ENCODE results near the gene MYCT1.
"Not testable (repeated sequence)": the region's sequence is repeated elsewhere in the genome, so short reads cannot be mapped to it uniquely, and the experiment has no call there.

Gene MYCT1, protein sequence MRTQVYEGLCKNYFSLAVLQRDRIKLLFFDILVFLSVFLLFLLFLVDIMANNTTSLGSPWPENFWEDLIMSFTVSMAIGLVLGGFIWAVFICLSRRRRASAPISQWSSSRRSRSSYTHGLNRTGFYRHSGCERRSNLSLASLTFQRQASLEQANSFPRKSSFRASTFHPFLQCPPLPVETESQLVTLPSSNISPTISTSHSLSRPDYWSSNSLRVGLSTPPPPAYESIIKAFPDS

DNA sequence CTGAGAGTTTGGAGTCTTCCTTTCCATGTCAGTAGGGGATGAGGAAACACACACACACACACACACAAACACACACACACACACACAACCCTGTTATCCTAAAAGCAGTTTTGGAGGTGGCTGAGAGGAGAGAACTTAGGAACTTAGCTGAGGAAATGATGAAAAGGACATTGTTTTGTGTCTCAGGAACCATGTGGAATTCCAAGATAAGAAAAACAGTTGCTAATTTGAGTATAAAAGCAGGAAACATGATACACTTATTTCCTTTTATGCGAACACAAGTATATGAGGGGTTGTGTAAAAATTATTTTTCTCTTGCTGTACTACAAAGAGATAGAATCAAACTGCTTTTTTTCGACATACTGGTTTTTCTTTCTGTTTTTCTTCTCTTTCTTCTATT, at the start of gene MYCT1:
Gene MYCT1 (plus strand): TSS at position 264 of the 400 bp plus-strand sequence. CDS start 6 bp downstream, at position 270.
- DNase-seq: no peak

DNA sequence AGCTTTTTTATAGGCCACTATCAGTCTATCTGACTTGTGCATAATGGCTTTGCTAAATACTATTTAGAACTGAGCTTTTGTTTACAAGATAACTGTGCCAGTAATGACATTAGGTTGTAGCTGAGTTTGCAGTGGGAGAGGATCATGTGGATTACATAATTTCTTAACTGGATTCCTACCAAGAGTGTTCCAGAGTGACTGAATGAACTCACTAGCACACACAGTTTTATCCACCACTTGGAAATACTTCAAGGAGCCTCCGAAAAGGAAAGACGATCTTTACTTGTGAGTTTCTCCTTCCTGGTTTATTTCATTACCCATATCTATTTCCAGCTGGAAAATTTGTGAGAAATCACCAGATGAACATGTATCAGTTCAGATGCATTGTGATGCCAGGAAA, 49.6 kb upstream of the MYCT1 start:
- no peak for DNase-seq

DNA sequence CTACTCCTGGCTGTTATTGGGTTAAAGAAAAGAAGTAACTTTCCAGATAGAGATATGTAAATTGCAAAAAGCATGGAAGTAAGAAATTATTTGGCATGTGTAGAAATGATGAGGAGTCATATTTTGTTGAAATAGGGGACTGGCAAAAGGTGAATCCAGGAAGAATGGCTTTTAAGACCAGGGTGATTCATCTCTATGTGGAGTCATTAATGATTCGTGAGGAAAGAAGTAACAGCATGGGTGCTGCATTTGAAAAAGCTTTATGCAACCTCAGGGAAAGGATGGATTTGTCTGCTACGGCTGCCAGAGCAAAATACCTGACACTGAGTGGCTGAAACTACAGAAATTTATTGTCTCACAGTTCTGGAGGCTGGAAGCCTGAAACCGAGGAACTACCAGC, 45.7 kb upstream of the MYCT1 start:
- DNase-seq: no peak

DNA sequence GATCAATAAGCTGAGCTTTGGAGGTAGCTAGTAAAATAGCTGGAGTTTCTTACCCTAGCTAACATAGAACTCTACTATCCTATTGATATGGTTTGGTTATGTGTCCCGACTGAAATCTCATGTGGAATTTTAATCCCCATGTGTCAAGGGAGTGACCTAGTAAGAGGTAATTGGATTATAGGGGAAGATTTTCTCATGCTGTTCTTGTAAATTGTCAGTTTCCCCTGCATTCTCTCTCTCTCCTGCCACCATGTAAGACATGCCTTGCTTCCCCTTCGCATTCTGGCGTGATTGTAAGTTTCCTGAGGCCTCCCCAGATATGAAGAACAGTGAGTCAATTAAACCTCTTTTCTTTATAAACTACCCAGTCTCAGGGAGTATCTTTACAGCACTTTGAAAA, 35.9 kb upstream of the MYCT1 start:
- DNase-seq: no peak

DNA sequence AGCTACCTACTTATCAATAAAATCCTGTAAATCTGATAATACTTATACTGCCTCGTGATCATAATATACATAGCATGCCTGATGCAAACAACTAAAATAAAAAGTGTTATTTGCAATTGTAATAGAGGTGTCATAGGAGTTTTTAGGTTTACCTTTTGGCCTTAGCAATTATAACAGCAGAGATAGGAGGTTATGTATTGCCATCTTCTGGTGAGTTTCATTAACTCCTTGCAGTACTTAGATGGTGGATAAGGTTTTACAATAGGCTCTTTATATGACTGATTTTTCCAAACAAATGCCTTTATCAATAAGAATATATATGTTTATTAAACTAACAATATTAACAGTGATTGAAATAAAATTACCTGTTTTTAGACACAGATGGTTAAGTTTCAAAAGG, 27.8 kb upstream of the MYCT1 start:
- no peak for DNase-seq

DNA sequence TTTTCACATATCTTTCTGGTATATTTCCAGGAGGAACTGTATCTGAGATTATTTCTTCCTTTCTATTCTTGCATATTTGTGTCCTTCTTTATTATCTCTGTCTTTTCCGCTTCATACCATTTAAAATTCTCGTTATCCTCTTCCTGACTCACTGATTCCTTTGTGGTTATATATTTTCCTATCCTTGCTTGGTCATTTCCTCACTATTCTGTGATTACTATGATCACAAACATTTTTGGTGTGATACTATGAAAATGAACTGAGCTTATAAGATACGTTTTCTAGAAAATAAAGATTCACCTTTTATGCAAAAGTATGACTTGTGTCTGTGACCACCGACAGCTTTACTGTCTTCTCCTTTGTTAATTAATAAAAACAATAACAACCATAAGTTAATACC, 26.5 kb upstream of the MYCT1 start:
- no peak for DNase-seq

DNA sequence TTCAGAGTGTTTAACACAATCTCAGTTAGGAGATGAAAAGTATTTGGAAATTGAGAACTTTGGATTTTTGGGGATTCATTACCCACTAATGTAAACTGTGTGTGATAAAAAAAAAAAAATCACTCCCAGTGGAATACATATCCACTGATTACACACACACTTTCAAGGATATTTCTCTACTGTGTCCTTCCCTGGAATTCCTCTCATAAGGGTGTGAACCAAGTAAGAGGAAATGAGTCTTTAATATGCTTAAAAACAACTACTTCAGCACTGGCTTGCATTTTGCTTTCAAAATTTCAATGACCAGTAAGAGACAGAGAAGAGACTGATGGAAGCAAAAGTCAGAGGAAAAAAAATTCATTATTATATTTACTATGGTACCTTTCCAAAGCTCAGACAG, 24.5 kb upstream of the MYCT1 start:
- DNase-seq: no peak

DNA sequence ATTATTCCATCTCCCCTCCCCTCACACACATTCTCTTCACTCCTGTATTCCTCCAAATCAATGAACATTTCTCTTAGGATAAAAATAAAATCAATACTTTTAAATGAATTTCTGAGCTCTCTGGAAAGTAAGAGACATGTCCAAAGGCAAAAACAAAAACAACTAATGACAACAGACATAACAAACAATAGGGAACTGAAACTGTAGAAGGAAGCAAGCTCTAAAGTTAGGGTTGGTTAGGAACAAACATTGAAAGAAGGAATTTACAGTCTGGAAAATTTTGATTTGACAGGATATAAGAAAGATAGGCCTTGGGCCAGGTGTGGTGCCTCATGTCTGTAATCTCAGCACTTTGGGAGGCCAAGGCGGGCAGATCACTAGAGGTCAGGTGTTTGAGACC, 17.5 kb upstream of the MYCT1 start:
- DNase-seq: no peak

DNA sequence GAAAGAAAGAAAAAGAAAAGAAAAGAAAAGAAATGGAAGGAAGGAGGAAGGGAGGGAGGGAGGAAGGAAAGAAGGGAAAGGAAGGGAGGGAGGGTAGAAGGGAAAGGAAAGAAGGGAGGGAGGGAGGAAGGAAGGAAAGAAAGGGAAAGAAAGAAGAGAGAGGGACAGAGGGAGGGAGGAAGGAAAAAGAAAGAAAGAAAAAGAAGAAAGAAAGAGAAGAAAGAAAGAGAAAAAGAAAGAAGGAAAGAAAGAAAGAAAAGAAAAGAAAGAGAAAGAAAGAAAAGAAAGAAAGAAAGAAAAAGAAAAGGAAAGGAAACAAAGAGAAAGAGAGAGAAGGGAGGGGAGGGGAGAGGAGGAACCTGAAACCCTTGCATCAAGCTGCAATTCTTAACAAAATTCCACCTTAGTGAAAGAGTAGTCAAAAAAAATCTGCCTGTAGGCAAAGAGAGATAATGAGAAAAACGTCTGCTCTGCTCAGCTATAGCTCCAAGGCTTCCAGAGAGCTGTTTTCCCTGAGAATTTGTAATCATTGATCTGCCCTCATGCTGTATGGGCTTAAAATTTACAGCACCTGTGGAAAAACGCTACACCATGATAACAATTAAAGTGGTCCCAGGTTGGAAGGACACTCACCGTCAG, 16.7 kb upstream of the MYCT1 start:
- DNase-seq: no peak

DNA sequence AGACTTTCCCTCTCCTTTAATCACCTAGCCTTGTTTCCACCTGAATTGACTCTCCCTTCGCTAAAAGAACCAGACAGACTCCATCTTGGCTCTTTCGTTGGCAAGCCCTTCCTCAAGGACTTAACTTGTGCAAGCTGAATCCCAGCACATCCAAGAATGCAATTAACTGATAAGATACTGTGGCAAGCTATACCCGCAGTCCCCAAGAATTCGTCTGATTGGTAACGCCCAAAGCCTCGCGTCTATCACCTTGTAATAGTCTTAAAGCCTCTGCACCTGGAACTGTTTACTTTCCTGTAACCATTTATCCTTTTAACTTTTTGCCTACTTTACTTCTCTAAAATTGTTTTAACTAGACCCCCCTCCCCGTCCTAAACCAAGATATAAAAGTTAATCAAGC, 15.6 kb upstream of the MYCT1 start:
- no peak for DNase-seq

DNA sequence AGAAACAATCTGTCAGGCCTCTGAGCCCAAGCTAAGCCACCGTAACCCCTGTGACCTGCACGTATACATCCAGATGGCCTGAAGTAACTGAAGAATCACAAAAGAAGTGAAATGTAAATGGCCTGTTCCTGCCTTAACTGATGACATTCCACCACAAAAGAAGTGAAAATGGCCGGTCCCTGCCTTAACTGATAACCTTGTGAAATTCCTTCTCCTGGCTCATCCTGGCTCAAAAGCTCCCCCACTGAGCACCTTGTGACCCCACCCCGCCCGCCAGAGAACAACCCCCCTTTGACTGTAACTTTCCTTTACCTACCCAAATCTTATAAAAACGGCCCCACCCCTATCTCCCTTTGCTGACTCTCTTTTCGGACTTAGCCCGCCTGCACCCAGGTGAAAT, 14.8 kb upstream of the MYCT1 start:
- not testable (repeated sequence) for DNase-seq

DNA sequence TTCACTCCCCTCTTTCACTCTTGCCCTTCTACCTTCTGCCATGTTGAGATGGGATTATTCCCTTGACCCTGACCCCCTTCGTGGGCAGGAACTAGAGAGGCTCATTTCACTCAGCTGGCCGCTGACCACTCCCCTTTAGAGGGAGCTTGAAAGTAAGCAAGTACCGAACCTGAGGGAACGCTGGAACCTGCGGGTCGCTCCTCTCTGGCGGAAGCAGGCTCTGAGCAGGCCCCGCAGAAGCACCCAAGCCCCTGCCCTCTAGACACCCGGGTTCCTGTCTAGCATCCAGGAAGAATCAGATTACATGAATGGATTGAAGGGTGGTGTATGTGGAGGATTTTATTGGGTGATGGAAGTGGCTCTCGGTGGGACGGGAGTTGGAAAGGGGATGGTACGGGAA, 11.9 kb upstream of the MYCT1 start:
- no peak for DNase-seq

DNA sequence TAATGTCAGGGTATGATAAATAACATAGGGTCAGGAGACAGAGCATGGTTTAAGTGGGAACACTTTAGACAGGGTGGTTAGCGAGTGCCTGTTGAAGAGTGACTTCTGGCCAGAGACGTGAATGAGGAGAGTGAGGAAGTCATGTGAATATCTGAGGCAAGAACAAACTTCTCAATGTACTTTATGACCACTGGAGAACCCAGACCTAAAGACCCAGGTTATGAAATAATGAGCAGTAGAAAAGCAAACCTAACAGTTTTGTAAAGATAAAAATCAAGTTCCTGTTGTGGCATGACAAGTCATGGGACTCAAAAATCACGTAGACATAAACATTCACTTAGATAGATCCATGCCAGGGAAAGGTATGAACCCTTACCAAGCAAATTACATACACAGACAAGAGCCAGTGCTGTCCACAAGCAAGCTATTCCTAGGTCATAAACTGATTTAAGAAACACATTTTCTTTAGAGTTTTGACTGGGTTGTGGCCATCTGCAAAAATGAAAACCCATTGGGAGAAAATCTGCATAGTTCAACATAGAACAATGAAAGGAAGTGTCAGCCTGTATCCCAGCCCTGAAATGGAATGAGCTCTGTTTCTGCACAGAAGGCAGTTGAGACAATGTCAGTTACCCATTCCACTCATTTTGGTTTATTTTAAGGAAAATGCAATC, 2.2 kb upstream of the MYCT1 start:
- DNase-seq: no peak

DNA sequence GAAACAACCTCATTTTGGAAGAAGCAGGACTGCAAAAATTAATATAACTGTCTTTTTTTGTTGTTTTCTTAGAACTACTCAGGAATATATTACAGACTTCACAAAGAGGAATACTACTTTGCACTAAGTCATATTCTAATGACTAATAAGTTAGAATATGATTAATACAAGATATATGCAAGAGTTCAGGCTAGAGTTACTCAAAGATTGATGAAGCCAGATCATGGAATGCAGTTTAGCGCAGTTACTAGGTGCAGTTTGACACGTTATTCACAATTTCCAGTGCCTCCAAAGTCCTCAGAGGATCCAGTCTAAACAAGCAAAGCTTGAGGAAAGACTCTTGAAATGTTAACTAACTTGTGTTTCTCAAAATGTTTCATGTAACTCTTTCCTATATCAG, 1.2 kb upstream of the MYCT1 start:
- DNase-seq: no peak

DNA sequence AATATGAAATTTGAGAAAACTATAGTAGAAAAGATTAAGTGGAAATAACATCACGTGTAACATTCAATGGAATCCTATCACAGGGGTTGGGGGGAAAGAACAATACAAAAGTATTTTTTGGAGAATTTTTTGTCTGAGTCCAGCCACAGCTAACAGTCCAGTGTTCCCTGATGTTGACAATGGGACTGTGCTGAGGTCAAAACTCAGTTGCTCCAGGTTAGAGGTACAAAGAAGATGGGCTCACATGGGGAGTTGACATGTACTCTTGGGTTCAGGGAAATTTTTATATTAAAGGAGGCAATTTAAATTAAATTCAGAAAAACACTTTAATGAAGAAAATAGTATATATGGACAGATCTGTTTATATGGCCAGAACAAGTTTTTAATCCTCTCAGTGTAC, 995 bp downstream of the MYCT1 start:
- DNase-seq: no peak

DNA sequence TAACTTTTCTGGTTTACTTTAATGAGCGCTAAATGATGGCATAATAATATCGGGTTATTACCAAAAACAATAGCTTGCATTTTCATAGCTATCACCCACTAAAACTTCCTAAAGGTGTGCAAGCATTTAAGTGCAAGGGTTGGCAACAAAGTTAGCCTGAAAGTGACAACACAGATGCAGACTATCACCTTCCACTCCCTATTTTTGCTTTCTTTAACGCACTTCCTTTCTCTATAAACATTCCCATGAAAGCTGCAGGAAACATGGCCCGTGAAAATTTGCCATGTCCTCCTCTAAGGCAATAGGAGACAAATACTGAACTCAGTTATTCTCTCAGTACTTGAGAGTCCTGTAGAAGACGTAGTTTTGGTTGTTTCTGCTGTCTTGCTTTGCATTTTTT, 2.7 kb downstream of the MYCT1 start:
- DNase-seq: no peak

DNA sequence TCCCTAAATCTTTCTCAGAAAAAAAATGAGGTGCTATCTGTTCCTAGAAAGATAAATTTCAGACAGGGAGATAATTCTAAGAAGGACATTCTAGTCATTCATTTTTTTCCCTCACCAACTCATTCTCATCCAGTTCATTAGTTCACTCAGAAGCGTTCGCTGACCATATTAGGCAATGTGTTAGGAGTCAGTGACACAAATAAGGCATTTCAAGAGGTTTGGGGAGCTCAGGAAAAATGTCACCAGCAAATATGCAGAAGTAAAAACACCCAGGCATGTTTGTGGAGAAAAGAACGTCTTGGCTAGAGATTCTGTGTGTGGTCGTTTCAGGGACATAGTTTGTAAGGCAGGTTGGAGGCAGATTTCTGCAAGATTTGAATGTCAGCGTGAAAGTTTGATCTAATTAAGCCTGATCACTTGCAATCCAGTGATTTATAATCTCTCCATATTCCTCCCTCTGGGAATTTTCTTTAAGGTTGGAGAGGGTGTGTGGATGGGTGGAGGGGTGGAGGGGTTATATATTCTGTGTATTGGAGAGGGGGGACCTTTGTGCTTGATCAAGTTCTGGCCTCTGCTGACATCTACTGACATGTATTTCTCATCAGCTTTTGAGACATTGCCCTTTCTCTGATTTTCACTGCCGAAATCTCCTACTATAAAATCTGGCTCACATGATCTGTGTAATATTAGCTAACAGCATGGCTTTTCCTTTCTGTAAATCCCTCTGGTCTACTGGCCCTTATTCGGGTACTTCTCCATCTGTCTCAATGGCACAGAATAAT, 3.6 kb downstream of the MYCT1 start:
- DNase-seq: no peak

DNA sequence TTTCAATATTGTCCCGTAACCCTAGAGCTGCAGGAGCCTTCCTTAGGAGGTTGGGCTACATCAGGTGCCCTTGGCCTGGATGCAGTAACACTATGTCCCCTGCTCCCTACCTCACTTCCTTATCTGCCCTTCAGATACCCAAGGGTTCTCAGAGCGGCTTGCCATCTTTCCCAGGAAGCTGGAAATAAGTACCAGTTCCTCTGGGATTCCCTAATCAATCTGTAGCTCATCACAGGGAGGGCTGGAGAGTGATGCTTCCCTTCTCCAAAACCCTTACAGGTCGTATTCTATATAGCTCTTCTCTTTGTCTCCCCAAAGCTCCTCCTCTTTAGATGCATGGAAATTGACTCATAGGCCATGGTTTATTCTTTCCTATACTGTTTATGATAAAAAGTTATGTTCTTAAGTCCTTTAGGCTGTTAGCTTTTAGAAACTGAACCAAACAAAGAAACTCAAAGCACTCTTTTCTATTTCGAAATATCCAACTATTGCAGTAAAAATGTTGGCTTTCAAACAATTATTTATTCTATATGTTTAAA, 4.2 kb downstream of the MYCT1 start:
- no peak for DNase-seq

DNA sequence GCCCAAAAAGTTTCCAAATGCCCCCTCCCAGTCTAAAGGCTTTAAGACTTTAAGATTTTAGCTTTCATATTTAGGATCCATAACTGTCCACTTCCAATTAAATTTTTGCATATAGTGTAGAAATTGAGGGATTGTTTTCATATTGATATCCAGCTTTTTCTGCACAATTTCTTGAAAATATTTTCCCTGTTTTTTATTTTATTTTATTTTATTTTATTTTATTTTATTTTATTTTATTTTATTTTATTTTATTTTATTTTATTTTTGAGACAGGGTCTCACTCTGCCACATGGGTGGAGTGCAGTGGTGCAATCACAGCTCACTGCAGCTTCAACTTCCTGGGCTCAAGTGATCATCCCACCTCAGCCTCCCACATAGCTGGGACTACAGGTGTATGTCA, 6.1 kb downstream of the MYCT1 start:
- not testable (repeated sequence) for DNase-seq

DNA sequence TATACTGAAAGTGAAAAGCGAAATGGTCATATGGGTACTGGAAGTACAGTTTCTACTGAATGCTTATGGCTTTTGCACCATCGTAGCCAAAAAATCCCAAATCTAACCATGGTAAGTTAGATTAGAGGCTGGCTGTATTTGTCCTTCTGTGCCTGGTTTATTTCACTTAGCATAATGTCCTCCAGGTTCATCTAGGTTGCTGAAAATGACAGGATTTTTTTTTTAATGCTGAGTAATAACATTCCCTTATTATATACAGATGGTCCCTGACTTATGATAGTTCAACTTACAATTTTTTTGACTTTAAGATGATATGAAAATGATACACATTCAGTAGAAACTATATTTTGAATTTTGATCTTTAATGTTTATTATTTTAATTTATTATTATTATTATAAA, 7.6 kb downstream of the MYCT1 start:
- no peak for DNase-seq

DNA sequence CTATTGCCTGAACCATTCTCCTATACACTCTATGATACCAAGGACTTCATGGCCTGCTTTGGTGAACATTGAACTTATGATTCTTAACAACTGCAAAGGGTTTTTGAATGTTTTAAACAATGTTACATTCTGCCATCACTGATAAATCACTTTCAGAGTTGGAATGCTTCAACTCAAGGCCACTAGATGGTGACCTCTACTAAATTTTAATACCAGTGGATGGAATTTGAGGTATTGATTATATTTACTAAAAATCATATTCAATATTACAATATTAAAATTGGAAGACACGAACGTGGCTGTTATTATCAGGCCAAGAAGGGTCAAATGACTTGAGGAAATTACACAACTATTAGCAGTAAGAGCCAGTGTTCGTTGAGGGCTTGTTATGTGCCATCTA, 18.6 kb downstream of the MYCT1 start:
- DNase-seq: no peak

DNA sequence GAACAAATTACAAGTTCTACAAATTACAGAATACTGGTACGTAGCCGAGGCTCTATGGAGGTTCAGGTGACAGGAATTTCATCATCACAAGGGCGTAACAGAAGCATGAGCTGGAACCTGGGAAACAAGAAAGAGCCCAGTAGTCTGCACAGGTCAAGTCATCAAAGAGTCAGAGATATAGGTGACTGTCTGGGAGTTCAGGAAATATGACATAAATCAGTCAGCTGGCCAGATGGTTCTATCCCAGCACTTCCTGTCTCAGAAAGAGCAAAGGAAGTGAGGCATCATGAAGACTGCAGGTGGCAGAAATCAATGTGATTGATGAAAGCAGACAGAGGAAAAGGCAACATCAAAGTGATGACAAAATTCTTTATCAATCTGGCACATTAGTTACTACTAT, 23.3 kb downstream of the MYCT1 start:
- no peak for DNase-seq

DNA sequence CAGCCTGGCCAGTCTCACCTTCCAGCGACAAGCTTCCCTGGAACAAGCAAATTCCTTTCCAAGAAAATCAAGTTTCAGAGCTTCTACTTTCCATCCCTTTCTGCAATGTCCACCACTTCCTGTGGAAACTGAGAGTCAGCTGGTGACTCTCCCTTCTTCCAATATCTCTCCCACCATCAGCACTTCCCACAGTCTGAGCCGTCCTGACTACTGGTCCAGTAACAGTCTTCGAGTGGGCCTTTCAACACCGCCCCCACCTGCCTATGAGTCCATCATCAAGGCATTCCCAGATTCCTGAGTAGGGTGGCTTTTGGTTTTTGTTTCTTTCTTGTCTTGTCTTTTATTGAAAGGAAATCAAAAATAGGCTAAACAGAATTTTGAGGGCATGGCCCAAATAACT, 24.3 kb downstream of the MYCT1 start:
- DNase-seq: no peak

DNA sequence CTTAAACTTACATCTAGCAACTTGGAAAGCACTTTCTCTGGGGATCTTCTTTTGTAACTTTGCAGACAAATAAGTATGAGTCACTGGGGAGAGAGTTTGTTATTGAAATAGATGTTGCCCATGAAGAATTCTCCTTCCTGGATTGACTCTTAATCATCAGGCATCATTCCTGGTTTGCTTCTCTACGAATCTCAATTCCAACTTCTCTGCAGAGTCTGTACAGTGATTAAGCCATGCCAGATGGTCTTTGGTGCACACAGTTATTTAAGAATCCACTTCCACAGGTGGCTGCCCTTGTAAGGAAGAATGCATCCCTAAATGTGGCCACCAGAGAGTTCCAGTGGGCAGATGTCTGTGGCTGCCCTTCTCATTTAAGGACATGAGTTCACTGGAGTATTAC, 25.7 kb downstream of the MYCT1 start:
- no peak for DNase-seq

Measured in activated effector memory CD4-positive, alpha-beta T cell treated with Interleukin-2 at 50 U/mL for 16 hours (primary cell).